ENCODE data around the gene GAS1.

GAS1 gene

GRCh38 chr9:86979657-86980056, 32.4 kb upstream of the GAS1 start:
- Histone ChIP-seq H3K4me3 (ENCODE audit: low read length in 2 of 2) (no peak overlapping the region), H3K9ac (ENCODE audit: low read length in 2 of 2) (no peak overlapping the region), H3K9me3 (ENCODE audit: control insufficient read depth in 2 of 2, low read length in 2 of 2) (no peaks in the 10 kb centered on the region), H3K36me3 (ENCODE audit: control insufficient read depth in 2 of 2, insufficient read depth in 2 of 2, low read length in 2 of 2) (no peaks in the 10 kb centered on the region), H3K27ac (ENCODE audit: low read length) (no peak overlapping the region), H3K27me3 (ENCODE audit: control insufficient read depth in 1 of 2, insufficient read depth in 2 of 2, low read length in 2 of 2) (no peaks in the 10 kb centered on the region), H3K4me1 (ENCODE audit: control insufficient read depth, insufficient read depth, low read length) (peaks cover 19% of the 10 kb centered on the region)

GRCh38 chr9:86978922-86979474, 31.7 kb upstream of the GAS1 start:
- no peaks in the 10 kb centered on the region for H3K36me3 ChIP-seq (ENCODE audit: control insufficient read depth in 2 of 2, insufficient read depth in 2 of 2, low read length in 2 of 2)
- H3K27ac ChIP-seq (ENCODE audit: low read length), result no peak overlapping the region
- H3K4me1 ChIP-seq (ENCODE audit: control insufficient read depth, insufficient read depth, low read length), result peaks cover 18% of the 10 kb centered on the region
- H3K4me3 ChIP-seq (ENCODE audit: low read length in 2 of 2), result no peak overlapping the region
- H3K9ac ChIP-seq (ENCODE audit: low read length in 2 of 2), result no peak overlapping the region
- H3K27me3 ChIP-seq (ENCODE audit: control insufficient read depth in 1 of 2, insufficient read depth in 2 of 2, low read length in 2 of 2), result no peaks in the 10 kb centered on the region
- no peaks in the 10 kb centered on the region for H3K9me3 ChIP-seq (ENCODE audit: control insufficient read depth in 2 of 2, low read length in 2 of 2)

GRCh38 chr9:86978413-86978812, 31.1 kb upstream of the GAS1 start:
- Histone ChIP-seq H3K27me3 (ENCODE audit: control insufficient read depth in 1 of 2, insufficient read depth in 2 of 2, low read length in 2 of 2) (no peaks in the 10 kb centered on the region), H3K4me1 (ENCODE audit: control insufficient read depth, insufficient read depth, low read length) (peaks cover 12% of the 10 kb centered on the region), H3K36me3 (ENCODE audit: control insufficient read depth in 2 of 2, insufficient read depth in 2 of 2, low read length in 2 of 2) (no peaks in the 10 kb centered on the region), H3K9ac (ENCODE audit: low read length in 2 of 2) (no peak overlapping the region), H3K9me3 (ENCODE audit: control insufficient read depth in 2 of 2, low read length in 2 of 2) (no peaks in the 10 kb centered on the region), H3K27ac (ENCODE audit: low read length) (no peak overlapping the region), H3K4me3 (ENCODE audit: low read length in 2 of 2) (no peak overlapping the region)

GRCh38 chr9:86977205-86977835, 30.0 kb upstream of the GAS1 start:
- H3K27ac ChIP-seq (ENCODE audit: low read length), result no peak overlapping the region
- H3K27me3 ChIP-seq (ENCODE audit: control insufficient read depth in 1 of 2, insufficient read depth in 2 of 2, low read length in 2 of 2), result no peaks in the 10 kb centered on the region
- H3K4me1 ChIP-seq (ENCODE audit: control insufficient read depth, insufficient read depth, low read length), result peaks cover 5% of the 10 kb centered on the region
- no peaks in the 10 kb centered on the region for H3K36me3 ChIP-seq (ENCODE audit: control insufficient read depth in 2 of 2, insufficient read depth in 2 of 2, low read length in 2 of 2)
- H3K9me3 ChIP-seq (ENCODE audit: control insufficient read depth in 2 of 2, low read length in 2 of 2), result no peaks in the 10 kb centered on the region
- H3K9ac ChIP-seq (ENCODE audit: low read length in 2 of 2), result no peak overlapping the region
- H3K4me3 ChIP-seq (ENCODE audit: low read length in 2 of 2), result no peak overlapping the region

GRCh38 chr9:86975606-86976005, 28.3 kb upstream of the GAS1 start:
- Histone ChIP-seq H3K36me3 (ENCODE audit: control insufficient read depth in 2 of 2, insufficient read depth in 2 of 2, low read length in 2 of 2) (no peaks in the 10 kb centered on the region), H3K4me3 (ENCODE audit: low read length in 2 of 2) (no peak overlapping the region), H3K9me3 (ENCODE audit: control insufficient read depth in 2 of 2, low read length in 2 of 2) (no peaks in the 10 kb centered on the region), H3K27me3 (ENCODE audit: control insufficient read depth in 1 of 2, insufficient read depth in 2 of 2, low read length in 2 of 2) (no peaks in the 10 kb centered on the region), H3K27ac (ENCODE audit: low read length) (no peak overlapping the region), H3K9ac (ENCODE audit: low read length in 2 of 2) (no peak overlapping the region), H3K4me1 (ENCODE audit: control insufficient read depth, insufficient read depth, low read length) (peaks cover 5% of the 10 kb centered on the region)

GRCh38 chr9:86975036-86975435, 27.7 kb upstream of the GAS1 start:
- Histone ChIP-seq H3K9ac (ENCODE audit: low read length in 2 of 2) (no peak overlapping the region), H3K9me3 (ENCODE audit: control insufficient read depth in 2 of 2, low read length in 2 of 2) (no peaks in the 10 kb centered on the region), H3K27ac (ENCODE audit: low read length) (no peak overlapping the region), H3K4me3 (ENCODE audit: low read length in 2 of 2) (no peak overlapping the region), H3K36me3 (ENCODE audit: control insufficient read depth in 2 of 2, insufficient read depth in 2 of 2, low read length in 2 of 2) (no peaks in the 10 kb centered on the region), H3K27me3 (ENCODE audit: control insufficient read depth in 1 of 2, insufficient read depth in 2 of 2, low read length in 2 of 2) (no peaks in the 10 kb centered on the region), H3K4me1 (ENCODE audit: control insufficient read depth, insufficient read depth, low read length) (peaks cover 5% of the 10 kb centered on the region)

GRCh38 chr9:86974421-86974820, 27.1 kb upstream of the GAS1 start:
- no peaks in the 10 kb centered on the region for H3K9me3 ChIP-seq (ENCODE audit: control insufficient read depth in 2 of 2, low read length in 2 of 2)
- H3K4me3 ChIP-seq (ENCODE audit: low read length in 2 of 2), result no peak overlapping the region
- H3K27me3 ChIP-seq (ENCODE audit: control insufficient read depth in 1 of 2, insufficient read depth in 2 of 2, low read length in 2 of 2), result no peaks in the 10 kb centered on the region
- no peak overlapping the region for H3K27ac ChIP-seq (ENCODE audit: low read length)
- peaks cover 5% of the 10 kb centered on the region for H3K4me1 ChIP-seq (ENCODE audit: control insufficient read depth, insufficient read depth, low read length)
- H3K36me3 ChIP-seq (ENCODE audit: control insufficient read depth in 2 of 2, insufficient read depth in 2 of 2, low read length in 2 of 2), result no peaks in the 10 kb centered on the region
- no peak overlapping the region for H3K9ac ChIP-seq (ENCODE audit: low read length in 2 of 2)

GRCh38 chr9:86971742-86972141, 24.4 kb upstream of the GAS1 start:
- peaks cover 5% of the 10 kb centered on the region for H3K4me1 ChIP-seq (ENCODE audit: control insufficient read depth, insufficient read depth, low read length)
- no peaks in the 10 kb centered on the region for H3K9me3 ChIP-seq (ENCODE audit: control insufficient read depth in 2 of 2, low read length in 2 of 2)
- no peak overlapping the region for H3K9ac ChIP-seq (ENCODE audit: low read length in 2 of 2)
- H3K36me3 ChIP-seq (ENCODE audit: control insufficient read depth in 2 of 2, insufficient read depth in 2 of 2, low read length in 2 of 2), result no peaks in the 10 kb centered on the region
- H3K27ac ChIP-seq (ENCODE audit: low read length), result no peak overlapping the region
- H3K4me3 ChIP-seq (ENCODE audit: low read length in 2 of 2), result no peak overlapping the region
- no peaks in the 10 kb centered on the region for H3K27me3 ChIP-seq (ENCODE audit: control insufficient read depth in 1 of 2, insufficient read depth in 2 of 2, low read length in 2 of 2)

GRCh38 chr9:86968258-86968920, 21.1 kb upstream of the GAS1 start:
- Histone ChIP-seq H3K4me3 (ENCODE audit: low read length in 2 of 2) (no peak overlapping the region), H3K4me1 (ENCODE audit: control insufficient read depth, insufficient read depth, low read length) (peaks cover 11% of the 10 kb centered on the region), H3K36me3 (ENCODE audit: control insufficient read depth in 2 of 2, insufficient read depth in 2 of 2, low read length in 2 of 2) (no peaks in the 10 kb centered on the region), H3K9me3 (ENCODE audit: control insufficient read depth in 2 of 2, low read length in 2 of 2) (no peaks in the 10 kb centered on the region), H3K27ac (ENCODE audit: low read length) (no peak overlapping the region), H3K9ac (ENCODE audit: low read length in 2 of 2) (no peak overlapping the region), H3K27me3 (ENCODE audit: control insufficient read depth in 1 of 2, insufficient read depth in 2 of 2, low read length in 2 of 2) (no peaks in the 10 kb centered on the region)

- Histone ChIP-seq H3K36me3 (ENCODE audit: control insufficient read depth in 2 of 2, insufficient read depth in 2 of 2, low read length in 2 of 2) (no peaks in the 10 kb centered on the region), H3K4me3 (ENCODE audit: low read length in 2 of 2) (peak overlapping the region; percentile 0 to 52), H3K27me3 (ENCODE audit: control insufficient read depth in 1 of 2, insufficient read depth in 2 of 2, low read length in 2 of 2) (no peaks in the 10 kb centered on the region), H3K4me1 (ENCODE audit: control insufficient read depth, insufficient read depth, low read length) (peaks cover 20% of the 10 kb centered on the region), H3K9ac (ENCODE audit: low read length in 2 of 2) (no peak overlapping the region), H3K27ac (ENCODE audit: low read length) (peak overlapping the region; percentile 55), H3K9me3 (ENCODE audit: control insufficient read depth in 2 of 2, low read length in 2 of 2) (no peaks in the 10 kb centered on the region)
Measured at GRCh38 chr9:86966852-86967511, 19.7 kb upstream of the GAS1 start.

All from stomach smooth muscle (tissue), 2 donors.